HG03064 (cell line): Measurements from ENCODE around the gene CMIP.
"Not testable (repeated sequence)": the region's sequence is repeated elsewhere in the genome, so short reads cannot be mapped to it uniquely, and the experiment has no call there.

Experiments
- ATAC-seq: cut with Tn5 transposase; IDR thresholded peaks from one replicate; pipeline ENCODE4 v1.9.1; 2021; ENCODE audit warnings: low read depth; ENCODE audit not compliant: unreplicated experiment

Gene CMIP

DNA sequence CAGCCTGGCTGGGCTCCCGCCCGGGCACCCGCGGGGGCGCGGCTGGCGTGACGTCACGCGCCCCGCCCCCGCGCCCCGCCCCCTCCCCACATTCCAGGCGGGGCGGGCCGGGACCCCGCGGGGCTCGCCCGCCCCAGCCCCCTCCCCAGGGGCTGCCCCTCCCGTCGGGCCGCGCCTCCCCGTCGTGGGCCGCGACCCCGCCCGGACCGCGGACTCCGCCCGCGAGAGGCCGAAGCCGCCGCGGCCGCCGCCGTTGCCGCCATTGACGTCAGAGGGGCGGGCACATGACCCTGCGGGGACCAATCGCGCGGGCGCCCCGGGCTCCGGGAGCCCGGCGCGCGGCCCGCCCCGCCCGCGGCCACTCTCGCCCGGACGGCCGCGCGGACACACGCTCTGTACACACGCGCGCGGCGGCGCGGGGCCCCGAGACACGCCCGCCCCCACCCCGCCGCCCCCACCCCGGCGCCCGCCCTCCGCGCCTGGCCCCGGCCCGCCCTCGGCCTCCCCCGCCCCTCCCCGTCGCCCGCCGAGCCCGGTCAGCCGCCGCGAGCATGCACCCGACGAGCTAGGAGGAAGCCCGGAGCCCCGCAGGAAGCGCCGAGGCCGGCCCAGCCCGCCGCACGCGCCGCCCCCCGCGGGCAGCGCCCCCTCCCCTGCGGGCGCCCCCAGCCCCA lies at the start of gene CMIP:
Gene CMIP, plus strand, starts transcription at position 361 of the 674 bp plus-strand sequence.
- peak; percentile 78 for ATAC-seq

DNA sequence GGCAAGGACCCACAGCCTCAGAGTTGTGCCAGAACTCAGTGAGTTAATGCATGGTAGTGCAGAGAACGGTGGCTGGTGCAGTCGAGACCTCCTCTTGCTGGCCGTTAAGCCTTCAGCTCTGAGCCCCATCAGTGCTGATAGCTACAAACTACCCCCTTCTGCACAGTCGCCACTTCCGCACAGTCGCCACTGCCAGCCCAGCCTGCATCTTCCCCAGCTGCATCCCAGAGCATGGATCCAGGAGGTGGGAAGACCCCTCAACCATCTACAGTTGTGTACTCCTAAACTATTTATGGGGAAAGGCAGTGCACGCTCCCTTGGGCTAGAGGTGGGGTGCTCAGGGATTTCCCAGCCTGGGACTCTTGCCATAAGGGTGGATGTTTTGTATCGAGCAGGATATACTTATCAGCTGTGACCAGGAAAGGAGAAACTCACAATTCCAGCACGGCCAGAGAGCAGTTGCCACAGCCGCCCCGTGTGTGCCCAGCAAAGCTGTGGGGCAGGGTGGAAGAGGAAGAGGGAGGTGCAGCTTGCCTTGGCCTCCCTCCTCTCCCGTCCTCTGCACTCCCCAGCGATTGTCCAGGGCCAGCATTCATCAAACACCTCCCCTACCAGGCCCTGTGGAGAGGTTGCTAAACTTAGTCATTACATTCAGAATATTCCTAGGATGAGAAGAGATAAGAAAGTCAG lies 49.5 kb upstream of the CMIP start:
- no peak for ATAC-seq

DNA sequence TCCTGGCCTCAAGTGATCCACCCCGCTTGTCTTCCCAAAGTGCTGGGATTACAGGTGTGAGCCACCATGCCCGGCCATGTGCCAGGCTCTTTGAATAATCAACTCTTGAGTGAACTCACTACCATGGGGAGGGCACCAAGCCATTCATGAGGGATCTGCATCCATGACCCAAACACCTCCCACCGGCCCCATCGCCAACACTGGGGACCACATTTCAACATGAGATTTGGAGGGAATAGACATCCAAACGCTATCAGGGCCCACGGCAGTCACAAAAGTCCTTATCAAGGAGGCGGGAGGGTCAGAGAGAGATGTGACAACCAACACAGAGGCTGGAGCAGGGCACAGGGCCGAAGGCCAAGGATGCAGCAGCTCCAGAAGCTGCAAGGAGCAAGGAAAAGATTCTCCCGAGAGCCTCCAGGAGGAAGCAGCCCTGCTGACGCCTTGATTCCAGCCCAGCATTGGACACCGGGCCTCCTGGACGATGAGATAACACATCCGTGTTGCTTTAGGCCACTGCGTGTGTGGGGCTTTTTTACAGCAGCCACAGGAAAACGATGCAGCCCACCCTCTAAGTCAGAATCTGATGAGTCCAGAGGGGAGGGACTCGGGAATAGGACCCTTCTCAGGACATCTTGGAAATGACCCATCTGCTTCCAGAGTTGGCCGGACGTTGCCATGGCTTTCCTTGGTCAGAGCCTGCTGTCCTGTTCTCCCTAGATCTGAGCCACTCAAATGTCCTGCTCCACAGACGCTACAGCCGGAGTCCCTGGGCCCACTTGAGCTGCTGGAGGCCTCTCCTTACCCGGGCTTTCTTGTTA lies 47.3 kb upstream of the CMIP start:
- ATAC-seq = no peak

DNA sequence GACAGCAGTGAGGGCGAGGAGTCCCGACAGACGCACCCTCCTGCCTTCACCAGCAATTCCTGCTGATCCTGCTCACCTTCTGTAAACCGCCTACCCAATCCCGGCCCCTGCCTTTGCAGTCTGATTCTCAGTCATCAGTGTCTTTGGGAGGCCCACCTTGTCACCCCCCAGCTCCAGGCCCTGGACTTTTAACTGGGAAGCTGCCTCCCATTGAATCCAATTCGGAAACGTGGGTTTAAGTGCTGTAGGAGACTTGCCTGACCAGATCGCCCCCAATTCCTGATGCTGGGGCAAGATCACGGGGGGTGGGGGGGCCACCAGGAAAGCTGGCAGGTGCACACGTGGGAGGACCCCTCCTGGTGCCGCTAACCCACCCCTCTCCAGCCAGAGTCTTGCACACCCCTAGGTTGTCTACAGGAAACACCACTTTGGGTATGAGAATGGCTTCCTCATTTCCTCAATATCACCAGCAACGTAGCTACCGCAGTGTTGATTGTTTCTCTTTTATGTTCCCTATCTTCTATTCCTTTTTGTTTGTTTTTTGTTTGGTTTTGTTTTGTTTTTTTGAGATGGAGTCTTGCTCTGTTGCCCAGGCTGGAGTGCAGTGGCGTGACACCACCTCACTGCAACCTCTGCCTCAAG lies 46.6 kb upstream of the CMIP start:
- no peak for ATAC-seq

GRCh38 chr16:81399909-81400308 lies 44.7 kb upstream of the CMIP start:
- ATAC-seq = no peak

- ATAC-seq = no peak
These were observed 43.3 kb upstream of the CMIP start for GRCh38 chr16:81401035-81401950.

DNA sequence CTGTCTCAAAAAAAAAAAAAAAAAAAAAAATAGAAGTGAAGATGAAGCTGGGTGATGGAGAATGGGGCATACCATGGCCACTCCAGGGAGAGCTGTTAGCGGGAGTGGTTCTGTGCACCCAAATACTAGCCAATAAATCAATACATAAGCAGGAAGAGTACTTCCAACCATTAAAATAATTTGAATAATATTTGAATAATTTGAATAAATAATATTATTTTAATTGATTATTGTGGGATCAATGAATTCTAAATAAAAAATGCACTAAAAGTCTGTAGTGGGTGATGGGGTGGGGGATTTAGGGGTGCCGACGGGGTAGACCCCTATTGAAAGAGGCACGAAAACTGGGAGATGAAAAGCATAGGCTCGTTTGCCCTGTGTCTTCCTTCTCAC lies 41.4 kb upstream of the CMIP start:
- ATAC-seq = no peak

GRCh38 chr16:81403601-81404391 lies 40.8 kb upstream of the CMIP start:
- ATAC-seq = no peak

- ATAC-seq = not testable (repeated sequence)
These were observed 39.6 kb upstream of the CMIP start for GRCh38 chr16:81405002-81405401.

GRCh38 chr16:81405702-81406113 lies 38.9 kb upstream of the CMIP start:
- no peak for ATAC-seq

- ATAC-seq = no peak
These were observed 36.1 kb upstream of the CMIP start for GRCh38 chr16:81408409-81408950.

- no peak for ATAC-seq
These were observed 35.5 kb upstream of the CMIP start for GRCh38 chr16:81409016-81409556.

DNA sequence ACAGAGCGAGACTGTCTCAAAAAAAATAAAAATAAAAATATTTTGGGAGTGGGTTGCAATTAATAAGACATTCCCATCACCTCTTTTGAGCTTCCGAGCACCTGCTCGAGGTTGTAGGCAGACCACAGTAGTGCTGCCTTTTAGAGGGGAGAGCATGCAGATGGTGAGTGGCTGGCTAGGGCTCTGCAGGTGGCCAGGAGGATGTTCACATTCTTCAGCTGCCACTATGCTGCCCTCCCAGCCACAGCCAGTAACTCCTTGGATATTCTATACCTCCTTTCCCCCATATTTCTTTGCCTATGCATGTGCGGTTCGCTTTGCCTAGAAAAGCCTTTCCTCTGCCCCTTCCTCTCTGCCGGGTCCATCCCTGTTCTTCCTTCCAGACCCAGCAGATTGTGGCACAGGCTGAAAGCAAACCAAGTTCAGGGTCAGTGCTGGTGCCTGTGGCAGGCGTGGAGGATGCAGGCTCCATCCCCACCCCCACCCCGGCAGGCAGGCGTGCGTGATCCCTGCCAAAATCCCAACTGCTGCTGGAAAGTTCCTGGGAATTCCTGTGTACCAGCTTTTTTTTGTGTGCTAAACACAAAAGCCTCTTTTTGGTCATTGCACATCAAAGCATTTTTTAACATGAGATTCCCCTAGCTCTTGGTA lies 33.8 kb upstream of the CMIP start:
- no peak for ATAC-seq

DNA sequence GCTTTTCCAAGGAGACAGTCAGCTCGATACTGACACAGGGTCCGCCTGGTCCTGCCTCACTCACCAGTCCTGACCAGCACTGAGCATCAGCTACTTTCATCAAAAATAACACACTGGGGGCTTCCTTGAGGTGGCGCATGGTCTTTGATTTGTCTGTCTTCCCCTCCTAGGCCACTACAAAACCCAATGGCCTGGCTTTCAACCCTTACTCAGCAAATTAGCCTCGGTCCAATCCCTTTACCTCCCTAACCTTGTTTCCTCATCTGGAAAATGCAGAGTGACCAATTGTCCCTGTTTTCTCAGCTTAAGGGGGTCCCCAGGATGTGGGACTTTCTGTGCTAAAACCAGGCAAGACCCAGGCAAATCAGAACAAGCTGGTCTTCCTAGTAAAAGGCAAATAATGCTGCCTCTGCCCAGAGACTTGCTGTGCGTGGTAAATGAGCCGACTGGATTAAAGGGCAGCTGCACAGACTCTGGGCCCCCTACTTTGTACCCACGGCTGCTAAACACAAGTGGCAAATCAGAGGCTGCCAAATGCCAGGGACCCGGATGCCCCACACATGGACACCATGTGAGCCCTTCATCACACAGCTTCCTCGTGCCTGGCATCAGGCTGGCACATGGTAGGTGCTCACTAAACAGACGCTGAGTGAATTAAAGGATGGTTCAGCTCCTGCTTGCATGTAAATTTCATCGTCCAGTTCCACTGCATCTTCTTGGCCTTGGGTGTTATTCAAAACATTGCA lies 31.2 kb upstream of the CMIP start:
- no peak for ATAC-seq

DNA sequence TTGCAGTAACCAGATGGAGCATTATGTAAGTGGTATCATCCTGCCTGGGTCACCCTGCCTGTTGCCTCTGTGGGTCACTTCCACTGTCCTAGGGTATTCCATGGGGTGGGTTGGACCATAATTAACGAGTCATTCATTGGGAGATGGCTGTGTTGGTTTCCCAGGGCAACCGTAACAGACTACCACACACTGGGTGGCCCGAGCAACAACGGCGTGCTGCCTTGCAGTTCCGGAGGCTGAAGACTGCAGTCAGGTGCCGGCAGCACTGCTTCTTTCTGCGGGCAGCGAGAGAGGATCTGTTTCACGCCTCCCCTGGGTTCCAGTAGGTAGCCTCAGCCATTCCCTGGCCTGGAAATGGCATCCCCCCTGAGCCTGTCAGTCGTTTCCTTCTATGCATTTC lies 28.9 kb upstream of the CMIP start:
- ATAC-seq = no peak

GRCh38 chr16:81416749-81417148 lies 27.9 kb upstream of the CMIP start:
- ATAC-seq = no peak

- no peak for ATAC-seq
These were observed 27.4 kb upstream of the CMIP start for GRCh38 chr16:81417210-81417609.
